T-cell (primary cell): Measurements from ENCODE around the gene LRRFIP1. TPM values are rescaled to one million over a fixed set of nuclear protein-coding genes. Genes with fewer than 3 reads are reported as not detected.
A peak's percentile ranks its signal among the peaks of the same experiment; 100 is the strongest.

ENCODE experiments used
- ATAC-seq, 4 experiments: fragments of 200-7000 bp in 3 of 4; fragments of 150-1000 bp in 1 of 4; cut with Tn5 transposase; replicated peaks in 1 of 4; 1 replicate in 3 of 4; 2 replicates in 1 of 4; pipeline ENCODE4 v1.10.0; 2021; ENCODE audit warnings: moderate library complexity in 3 of 4, mild to moderate bottlenecking in 2 of 4, moderate number of reproducible peaks in 1 of 4
- CTCF ChIA-PET, 2 donors: fragments of 300-600 bp; sonication (Branson Sonifier 250); formaldehyde crosslinking; loops; one replicate each; lab custom pipeline; 2022; ENCODE audit warnings: antibody characterized with exemption in 2 of 2; lab: Charles Lee
- POLR2A ChIA-PET, 2 donors: fragments of 300-600 bp; sonication (Branson Sonifier 250); formaldehyde crosslinking; loops; one replicate each; lab custom pipeline; 2022; ENCODE audit warnings: antibody characterized with exemption in 2 of 2; lab: Charles Lee
- DNase-seq, 35 experiments: peaks; one replicate each; pipeline versions ENCODE4 v3.0.0 to v3.0.0-alpha.2; 2013 to 2023
- H3K27ac ChIP-seq: one replicate; pipeline ENCODE4 v1.5.1; 2013; ENCODE audit warnings: low read length
- H3K27me3 ChIP-seq, 2 experiments: replicated peaks in 1 of 2; 1 replicate in 1 of 2; 2 replicates in 1 of 2; pipeline versions ENCODE4 v1.6.1 to v1.7.0; 2013; ENCODE audit warnings: low read length in 1 of 2, mixed read lengths in 1 of 2; ENCODE audit not compliant: control insufficient read depth in 2 of 2, insufficient read depth in 2 of 2; ENCODE audit errors: extremely low read depth in 1 of 2
- H3K36me3 ChIP-seq, 2 donors: 1 replicate in 1 of 2; 2 replicates in 1 of 2; pipeline versions ENCODE4 v1.6.1 to v1.7.0; 2013; ENCODE audit warnings: low read length in 1 of 2; ENCODE audit not compliant: control insufficient read depth in 2 of 2, insufficient read depth in 1 of 2; ENCODE audit errors: extremely low read depth in 1 of 2
- H3K4me1 ChIP-seq, 2 experiments: 1 replicate in 1 of 2; 2 replicates in 1 of 2; pipeline versions ENCODE4 v1.6.1 to v1.7.0; 2013; ENCODE audit warnings: low read length in 2 of 2, mixed read lengths in 1 of 2; ENCODE audit not compliant: insufficient read depth in 2 of 2, control insufficient read depth in 1 of 2; ENCODE audit errors: extremely low read depth in 1 of 2
- H3K4me3 ChIP-seq, 2 donors: 1 replicate in 1 of 2; 2 replicates in 1 of 2; pipeline versions ENCODE4 v1.5.1 to v1.7.0; 2013; ENCODE audit warnings: mild to moderate bottlenecking in 2 of 2, low read length in 1 of 2, moderate library complexity in 1 of 2; ENCODE audit not compliant: control insufficient read depth in 1 of 2; ENCODE audit errors: extremely low read depth in 1 of 2
- H3K9me3 ChIP-seq: 2 replicates; pipeline ENCODE4 v1.7.0; 2013
- H3K27ac Mint-ChIP-seq, 2 donors: one replicate each; pipeline ENCODE4 v1.8.0; 2020 to 2021; ENCODE audit warnings: mild to moderate bottlenecking in 2 of 2, mixed read lengths in 2 of 2
- H3K27me3 Mint-ChIP-seq, 2 donors: one replicate each; pipeline ENCODE4 v1.8.0; 2021 to 2022; ENCODE audit warnings: mixed read lengths in 2 of 2
- H3K36me3 Mint-ChIP-seq: one replicate; pipeline ENCODE4 v1.8.0; 2021; ENCODE audit warnings: mixed read lengths
- H3K4me1 Mint-ChIP-seq, 3 donors: one replicate each; pipeline ENCODE4 v1.8.0; 2020 to 2022; ENCODE audit warnings: mixed read lengths in 3 of 3, mild to moderate bottlenecking in 1 of 3
- H3K4me3 Mint-ChIP-seq, 3 donors: one replicate each; pipeline ENCODE4 v1.8.0; 2020 to 2022; ENCODE audit warnings: mild to moderate bottlenecking in 3 of 3, mixed read lengths in 3 of 3, moderate library complexity in 3 of 3
- H3K9me3 Mint-ChIP-seq, 3 donors: one replicate each; pipeline ENCODE4 v1.8.0; 2020 to 2022; ENCODE audit warnings: mixed read lengths in 3 of 3
- whole genome bisulfite sequencing: methylation state at CpG from one replicate; pipeline ENCODE4 v1.1.5; 2013; ENCODE audit warnings: missing lambda C conversion rate; ENCODE audit not compliant: insufficient coverage; 5-methylcytosine and 5-hydroxymethylcytosine counted together
- total RNA-seq, 35 experiments: library from RNA in 6 of 35; stranded (reverse) in 6 of 35; fragments of 120-200 nt in 1 of 35; gene quantifications; one replicate each; pipeline versions ENCODE4 v1.2.1 to v1.2.4 and lab custom pipeline; 2013 to 2026

Gene LRRFIP1
- total RNA-seq, 5 donors from 2014 or later (not counting 1 experiment from before 2014, with no cell fraction given) = 105 to 170 (median 128) TPM

DNA sequence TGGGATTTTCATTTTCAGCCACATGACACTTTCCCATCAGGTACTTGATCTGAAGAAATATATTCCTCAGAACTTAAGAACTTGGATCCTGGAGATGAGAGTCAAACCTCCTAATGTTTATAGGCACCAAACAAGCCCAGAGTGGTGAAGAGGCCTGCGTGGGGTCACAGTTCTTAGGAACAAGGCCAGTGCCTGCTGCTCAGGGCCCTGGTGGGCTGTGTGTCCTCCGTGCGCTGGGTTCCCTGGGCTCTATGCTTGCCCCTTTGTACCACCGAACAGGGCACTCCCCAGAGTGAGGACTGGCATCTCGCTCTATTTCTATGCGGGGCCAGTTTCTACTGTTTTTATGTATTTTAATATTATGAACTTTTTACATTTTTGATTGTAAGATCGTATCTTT is 95.2 kb downstream of the LRRFIP1 start:
- POLR2A ChIA-PET = interaction anchor here in 1 of 2 donors (0.6 to 0.7 kb wide), 2 partner anchors 58 to 126 kb away, joined by 3 to 5 read pairs; no protein-coding TSS in a partner anchor
- WGBS = 92% methylated on average over 3 of the region's 7 CpGs
- no peak overlapping the region for H3K4me3 ChIP-seq
- H3K27me3 Mint-ChIP-seq = no peaks in the 10 kb centered on the region
- peaks cover 5 to 40% of the 10 kb centered on the region in 2 donors for H3K36me3 ChIP-seq
- H3K27me3 ChIP-seq = no peaks in the 10 kb centered on the region
- H3K36me3 Mint-ChIP-seq = peaks cover 26% of the 10 kb centered on the region
- peaks cover 67 to 76% (median 74%) of the 10 kb centered on the region in 3 donors for H3K4me1 Mint-ChIP-seq
- H3K27ac Mint-ChIP-seq = peak overlapping the region; percentile 58 to 62
- CTCF ChIA-PET = interaction anchor here in 1 of 2 donors (1.5 kb wide), 1 partner anchor 35 kb away, joined by 5 read pairs; no protein-coding TSS in a partner anchor
- DNase-seq = no peak
- no peaks in the 10 kb centered on the region for H3K9me3 Mint-ChIP-seq
- no peak overlapping the region for H3K4me3 Mint-ChIP-seq
- H3K9me3 ChIP-seq = no peaks in the 10 kb centered on the region
- peaks cover 0 to 13% of the 10 kb centered on the region in 2 experiments for H3K4me1 ChIP-seq
- no peak overlapping the region for H3K27ac ChIP-seq
- ATAC-seq = no peak

- Mint-ChIP-seq H3K27ac (no peak overlapping the region), H3K27me3 (no peaks in the 10 kb centered on the region), H3K9me3 (no peaks in the 10 kb centered on the region), H3K4me3 (no peak overlapping the region), H3K36me3 (peaks cover 26% of the 10 kb centered on the region), H3K4me1 (peaks cover 67 to 76% (median 74%) of the 10 kb centered on the region in 3 donors)
- POLR2A ChIA-PET = interaction anchor here in 1 of 2 donors (0.6 to 0.7 kb wide), 2 partner anchors 58 to 126 kb away, joined by 3 to 5 read pairs; no protein-coding TSS in a partner anchor
- Histone ChIP-seq H3K4me3 (no peak overlapping the region), H3K27me3 (no peaks in the 10 kb centered on the region), H3K9me3 (no peaks in the 10 kb centered on the region), H3K4me1 (peaks cover 0 to 14% of the 10 kb centered on the region in 2 experiments), H3K36me3 (peaks cover 2 to 36% of the 10 kb centered on the region in 2 donors), H3K27ac (no peak overlapping the region)
- no peak for ATAC-seq
- CTCF ChIA-PET = interaction anchor here in 1 of 2 donors (1.5 kb wide), 1 partner anchor 36 kb away, joined by 5 read pairs; no protein-coding TSS in a partner anchor
- DNase-seq = no peak
- no CpG with 5 or more reads among the region's 1 CpG for WGBS
These were observed 95.6 kb downstream of the LRRFIP1 start for GRCh38 chr2:237723023-237723422.

DNA sequence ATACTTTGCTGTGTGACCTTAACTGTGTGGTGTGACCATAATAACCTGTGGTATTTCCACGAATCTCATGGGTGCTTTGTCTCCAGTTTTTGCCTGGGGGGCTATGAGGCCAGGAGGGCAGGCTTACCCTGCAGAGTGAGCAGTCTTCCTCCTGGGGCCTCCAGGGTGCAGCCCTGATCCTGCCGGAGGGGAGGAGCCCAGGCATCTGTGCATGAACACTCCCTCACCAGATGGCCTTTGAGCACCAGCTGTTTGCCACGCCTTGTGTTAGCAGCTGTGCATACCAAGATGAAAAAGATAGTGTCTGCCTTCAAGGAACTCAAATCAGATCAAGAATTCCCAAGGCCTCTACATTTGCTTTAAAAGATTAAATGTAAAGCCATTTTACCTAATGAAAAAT is 96.2 kb downstream of the LRRFIP1 start:
- H3K36me3 ChIP-seq = peaks cover 0 to 31% of the 10 kb centered on the region in 2 donors
- H3K4me1 ChIP-seq = peaks cover 0 to 14% of the 10 kb centered on the region in 2 experiments
- peaks cover 22% of the 10 kb centered on the region for H3K36me3 Mint-ChIP-seq
- no peaks in the 10 kb centered on the region for H3K9me3 Mint-ChIP-seq
- CTCF ChIA-PET = interaction anchor here in 1 of 2 donors (1.5 kb wide), 1 partner anchor 36 kb away, joined by 5 read pairs; no protein-coding TSS in a partner anchor
- peaks cover 66 to 74% (median 71%) of the 10 kb centered on the region in 3 donors for H3K4me1 Mint-ChIP-seq
- H3K9me3 ChIP-seq = no peaks in the 10 kb centered on the region
- ATAC-seq (peak in 1 of 4 experiments; percentile 58), DNase-seq (no peak)
- H3K27ac ChIP-seq = no peak overlapping the region
- no peaks in the 10 kb centered on the region for H3K27me3 Mint-ChIP-seq
- H3K4me3 ChIP-seq = no peak overlapping the region
- WGBS = 50% methylated on average over 2 of the region's 3 CpGs
- peak overlapping the region; percentile 62 to 77 for H3K27ac Mint-ChIP-seq
- no peaks in the 10 kb centered on the region for H3K27me3 ChIP-seq
- no peak overlapping the region for H3K4me3 Mint-ChIP-seq
- POLR2A ChIA-PET = no interaction called here

DNA sequence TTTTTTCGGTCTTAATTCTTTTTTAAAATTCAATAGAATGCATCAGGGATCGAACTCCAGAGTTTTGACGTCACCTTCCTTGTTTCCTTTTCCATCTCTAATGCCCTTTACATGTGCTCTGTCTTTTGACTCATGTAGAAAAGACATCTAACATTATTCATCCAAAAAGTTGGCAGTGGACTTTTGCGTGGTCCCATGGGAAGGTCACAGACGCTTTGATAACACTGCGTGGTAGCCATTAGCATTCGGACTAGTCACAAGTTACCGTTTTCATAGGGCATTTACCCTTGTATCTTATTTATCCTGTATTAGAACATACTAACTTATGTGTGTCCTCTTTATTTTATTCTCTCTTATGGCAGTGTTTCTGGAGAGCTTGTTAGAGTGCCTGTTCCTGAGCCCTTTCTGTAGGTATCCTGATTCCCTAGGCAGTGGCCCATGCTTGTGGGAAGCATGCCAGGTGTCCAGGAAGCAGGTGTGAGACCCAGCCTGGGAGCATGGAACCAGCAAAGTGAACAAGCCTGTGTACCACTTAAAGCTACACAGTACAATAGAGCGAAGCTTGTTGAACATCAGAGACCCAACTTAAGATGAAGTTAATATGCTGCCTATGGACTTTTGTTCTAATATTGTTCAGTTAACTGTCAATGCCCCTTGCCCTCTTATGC is 97.6 kb downstream of the LRRFIP1 start:
- Histone ChIP-seq H3K9me3 (no peaks in the 10 kb centered on the region), H3K27me3 (no peaks in the 10 kb centered on the region), H3K4me1 (peaks cover 0 to 23% of the 10 kb centered on the region in 2 experiments), H3K36me3 (peaks cover 0 to 35% of the 10 kb centered on the region in 2 donors), H3K4me3 (no peak overlapping the region), H3K27ac (no peak overlapping the region)
- 100% methylated on average over 3 of the region's 9 CpGs for WGBS
- Mint-ChIP-seq H3K4me3 (no peak overlapping the region), H3K4me1 (peaks cover 65 to 81% (median 72%) of the 10 kb centered on the region in 3 donors), H3K36me3 (peaks cover 22% of the 10 kb centered on the region), H3K27ac (peak overlapping the region; percentile 26 to 53), H3K9me3 (no peaks in the 10 kb centered on the region), H3K27me3 (no peaks in the 10 kb centered on the region)
- ATAC-seq (no peak), DNase-seq (no peak)
- POLR2A ChIA-PET = interaction anchor here in 1 of 2 donors (1.0 kb wide), 1 partner anchor 37 kb away, joined by 3 read pairs; no protein-coding TSS in a partner anchor
- CTCF ChIA-PET = no interaction called here

GRCh38 chr2:237725661-237726060 is 98.3 kb downstream of the LRRFIP1 start:
- no peak overlapping the region for H3K27ac ChIP-seq
- DNase-seq = no peak
- ChIA-PET CTCF (no interaction called here), POLR2A (interaction anchor here in 1 of 2 donors (1.0 kb wide), 1 partner anchor 38 kb away, joined by 3 read pairs; no protein-coding TSS in a partner anchor)
- H3K27ac Mint-ChIP-seq = no peak overlapping the region
- WGBS = 100% methylated on average over 1 of the region's 4 CpGs
- peaks cover 22% of the 10 kb centered on the region for H3K36me3 Mint-ChIP-seq
- peaks cover 68 to 84% (median 75%) of the 10 kb centered on the region in 3 donors for H3K4me1 Mint-ChIP-seq
- no peak for ATAC-seq
- no peak overlapping the region for H3K4me3 Mint-ChIP-seq
- no peaks in the 10 kb centered on the region for H3K9me3 ChIP-seq
- H3K27me3 Mint-ChIP-seq = no peaks in the 10 kb centered on the region
- no peaks in the 10 kb centered on the region for H3K9me3 Mint-ChIP-seq
- no peaks in the 10 kb centered on the region for H3K27me3 ChIP-seq
- peaks cover 0 to 37% of the 10 kb centered on the region in 2 donors for H3K36me3 ChIP-seq
- peaks cover 0 to 28% of the 10 kb centered on the region in 2 experiments for H3K4me1 ChIP-seq
- H3K4me3 ChIP-seq = no peak overlapping the region

- WGBS = no CpG with 5 or more reads among the region's 7 CpGs
- Mint-ChIP-seq H3K9me3 (no peaks in the 10 kb centered on the region), H3K27ac (peak overlapping the region in 1 of 2 donors; percentile 50), H3K36me3 (peaks cover 21% of the 10 kb centered on the region), H3K4me1 (peaks cover 74 to 85% (median 76%) of the 10 kb centered on the region in 3 donors), H3K4me3 (no peak overlapping the region), H3K27me3 (no peaks in the 10 kb centered on the region)
- H3K4me1 ChIP-seq = peaks cover 0 to 36% of the 10 kb centered on the region in 2 experiments
- H3K9me3 ChIP-seq = no peaks in the 10 kb centered on the region
- ChIA-PET POLR2A (interaction anchor here in 1 of 2 donors (0.6 kb wide), 1 partner anchor 57 kb away, joined by 4 read pairs; no protein-coding TSS in a partner anchor), CTCF (interaction anchor here in 1 of 2 donors (0.6 kb wide), 1 partner anchor 1156 kb away, joined by 3 read pairs; no protein-coding TSS in a partner anchor)
- H3K36me3 ChIP-seq = peaks cover 0 to 30% of the 10 kb centered on the region in 2 donors
- no peaks in the 10 kb centered on the region for H3K27me3 ChIP-seq
- no peak overlapping the region for H3K4me3 ChIP-seq
- ATAC-seq = no peak
- no peak overlapping the region for H3K27ac ChIP-seq
- DNase-seq = no peak
These were observed 99.0 kb downstream of the LRRFIP1 start for GRCh38 chr2:237726401-237726830.
